Stimulated activated naive CD4-positive, alpha-beta T cell treated with Interleukin-2 at 50 U/mL for 16 hours (primary cell): Measurements from ENCODE around the gene SRPK3.
"Not testable (repeated sequence)": the region's sequence is repeated elsewhere in the genome, so short reads cannot be mapped to it uniquely, and the experiment has no call there.

ENCODE experiments used
- DNase-seq: peaks from one replicate; lab custom pipeline; 2025; lab: John Stamatoyannopoulos, UW

Gene SRPK3

DNA sequence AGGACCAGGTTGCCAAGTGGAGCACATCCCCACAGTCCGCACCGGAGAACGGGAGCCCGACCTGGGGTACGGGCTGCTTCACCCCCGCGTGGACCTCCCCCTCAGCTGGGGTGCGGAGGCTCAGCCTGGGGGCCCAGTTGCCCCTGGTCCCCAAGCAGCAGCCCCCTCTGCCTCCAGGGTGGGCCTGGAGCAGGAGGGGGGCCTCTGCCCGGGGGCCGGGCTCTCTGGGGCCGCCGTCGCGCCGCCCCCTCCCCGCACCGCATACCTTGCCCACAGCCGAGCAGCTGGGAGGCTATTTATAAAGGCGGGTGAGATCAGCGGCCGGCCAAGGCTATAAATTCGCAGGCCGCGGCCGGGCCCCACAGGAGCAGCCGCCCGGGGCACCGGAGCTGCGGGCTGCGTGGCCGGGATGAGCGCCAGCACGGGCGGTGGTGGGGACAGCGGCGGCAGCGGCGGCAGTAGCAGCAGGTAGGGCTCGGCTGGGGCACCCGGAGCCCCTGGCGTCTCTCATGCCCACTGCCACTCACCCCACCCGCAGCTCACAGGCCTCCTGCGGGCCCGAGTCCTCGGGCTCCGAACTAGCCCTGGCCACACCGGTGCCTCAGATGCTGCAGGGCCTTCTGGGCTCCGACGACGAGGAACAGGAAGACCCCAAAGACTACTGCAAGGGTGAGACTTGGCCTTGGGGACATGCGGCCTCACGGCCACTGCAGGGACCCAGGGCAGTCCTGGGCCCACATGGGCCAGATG lies at the start of gene SRPK3:
Gene SRPK3, plus strand, starts transcription at position 364 of the 750 bp plus-strand sequence. Its CDS starts 46 bp downstream, at position 410.
- no peak for DNase-seq

DNA sequence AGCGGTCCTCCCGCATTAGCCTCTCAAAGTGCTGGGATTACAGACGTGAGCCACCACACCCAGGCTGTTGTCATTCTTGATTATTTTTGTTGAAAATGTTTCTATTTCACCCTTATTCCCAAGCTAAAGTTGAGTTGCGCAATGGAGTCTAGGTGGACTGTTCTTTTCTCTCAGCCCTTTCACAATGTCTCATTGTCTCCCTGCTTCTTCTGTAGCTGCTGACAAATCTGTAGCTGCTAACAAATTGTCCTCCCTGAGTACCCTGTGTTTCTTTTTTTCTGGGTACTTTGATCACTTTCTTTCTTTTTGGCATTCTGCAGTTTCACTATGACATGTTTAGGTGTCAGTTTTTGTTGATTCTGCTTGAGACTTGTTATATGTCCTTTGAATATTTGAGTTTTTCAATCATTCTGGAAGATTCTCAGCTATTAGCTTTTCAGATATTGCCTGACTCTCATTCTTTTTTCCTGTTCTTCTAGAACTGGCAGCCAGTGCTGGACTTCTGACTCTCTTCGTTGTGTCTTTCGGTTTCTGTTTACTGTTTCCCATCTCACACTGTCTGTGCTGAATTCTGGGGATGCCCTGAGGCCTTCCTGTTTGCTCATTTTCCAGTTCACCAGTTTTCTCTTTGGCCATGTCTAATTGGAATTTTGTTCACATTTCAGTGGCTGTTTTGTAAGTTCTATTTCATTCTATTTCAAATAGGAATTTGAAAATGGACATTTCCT lies 49.6 kb upstream of the SRPK3 start:
- no peak for DNase-seq

DNA sequence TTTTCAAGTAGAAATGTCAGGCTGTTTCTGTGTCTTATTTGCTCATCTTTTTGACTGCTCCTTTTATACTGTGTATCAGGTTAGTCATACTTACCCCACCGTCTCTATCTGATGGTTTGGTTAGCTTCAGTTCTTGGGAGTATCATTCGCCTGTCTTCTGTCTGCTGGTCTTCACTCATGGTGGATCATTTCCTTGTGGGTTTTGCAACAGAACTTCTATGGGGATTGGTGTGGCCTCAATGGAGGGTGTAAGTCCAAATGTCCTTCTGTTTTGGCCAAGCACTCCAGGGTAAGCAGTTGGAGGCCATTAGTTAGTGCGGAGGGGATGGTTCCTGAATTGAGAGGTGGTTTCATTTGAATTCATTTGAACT lies 49.0 kb upstream of the SRPK3 start:
- no peak for DNase-seq

DNA sequence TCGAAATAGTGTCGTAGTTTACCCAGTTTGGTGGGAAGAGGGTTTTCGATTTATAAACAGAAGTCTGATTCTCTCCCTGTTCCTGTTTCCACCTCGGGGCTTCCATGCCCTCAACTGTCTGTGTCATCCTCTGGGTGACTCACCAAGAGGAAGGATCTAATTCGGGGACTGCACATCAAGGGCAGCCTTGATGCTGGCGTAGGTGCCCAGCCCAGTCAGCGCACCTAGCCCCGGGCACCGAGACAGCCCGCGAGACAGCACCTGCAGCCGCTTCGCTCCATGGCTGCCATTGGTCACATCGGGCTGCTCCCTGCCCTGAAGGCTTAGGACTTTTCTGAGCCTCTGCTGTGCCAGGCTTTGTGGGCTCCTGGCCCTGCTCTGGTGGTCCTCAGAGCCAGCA lies 48.4 kb upstream of the SRPK3 start:
- DNase-seq: no peak

- no peak for DNase-seq
Observed at GRCh38 chrX:153733651-153734240, 47.1 kb upstream of the SRPK3 start.

- no peak for DNase-seq
Observed at GRCh38 chrX:153734871-153735270, 46.0 kb upstream of the SRPK3 start.

- no peak for DNase-seq
Observed at GRCh38 chrX:153735274-153735673, 45.6 kb upstream of the SRPK3 start.

DNA sequence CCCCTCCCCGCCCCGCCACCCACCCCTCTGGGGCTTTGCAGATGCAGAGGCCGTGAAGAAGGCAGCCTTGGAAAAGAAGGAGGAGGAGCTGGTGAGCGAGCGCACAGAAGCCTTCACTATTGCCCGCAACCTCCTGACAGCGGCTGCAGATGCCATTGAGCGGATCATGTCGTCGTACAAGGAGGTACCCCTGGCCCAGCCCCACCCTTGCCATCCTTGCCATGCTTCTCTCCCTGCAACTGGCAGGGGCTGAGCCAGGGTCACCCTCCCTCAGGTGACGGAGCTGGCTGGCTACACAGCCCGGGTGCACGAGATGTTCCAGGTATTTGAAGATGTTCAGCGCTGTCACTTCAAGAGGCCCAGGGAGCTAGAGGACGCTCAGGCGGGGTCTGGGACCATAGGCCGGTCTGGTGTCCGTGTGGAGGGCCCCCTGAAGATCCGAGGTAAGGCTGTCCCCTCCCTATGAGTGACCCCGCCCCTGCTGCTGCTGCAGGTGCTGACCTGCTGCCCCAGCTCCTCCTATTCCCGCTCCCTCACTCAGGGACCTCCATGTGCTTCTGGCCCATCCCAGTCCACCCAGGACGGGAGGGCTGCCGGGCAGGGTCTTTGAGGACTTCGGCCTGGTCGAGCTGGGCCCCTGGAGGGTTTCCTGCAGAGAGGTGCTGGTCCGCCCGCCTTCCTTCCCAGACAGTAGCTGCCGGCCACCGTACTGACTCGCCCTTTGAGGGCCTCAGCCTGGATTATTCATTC lies 44.6 kb upstream of the SRPK3 start:
- DNase-seq: no peak

DNA sequence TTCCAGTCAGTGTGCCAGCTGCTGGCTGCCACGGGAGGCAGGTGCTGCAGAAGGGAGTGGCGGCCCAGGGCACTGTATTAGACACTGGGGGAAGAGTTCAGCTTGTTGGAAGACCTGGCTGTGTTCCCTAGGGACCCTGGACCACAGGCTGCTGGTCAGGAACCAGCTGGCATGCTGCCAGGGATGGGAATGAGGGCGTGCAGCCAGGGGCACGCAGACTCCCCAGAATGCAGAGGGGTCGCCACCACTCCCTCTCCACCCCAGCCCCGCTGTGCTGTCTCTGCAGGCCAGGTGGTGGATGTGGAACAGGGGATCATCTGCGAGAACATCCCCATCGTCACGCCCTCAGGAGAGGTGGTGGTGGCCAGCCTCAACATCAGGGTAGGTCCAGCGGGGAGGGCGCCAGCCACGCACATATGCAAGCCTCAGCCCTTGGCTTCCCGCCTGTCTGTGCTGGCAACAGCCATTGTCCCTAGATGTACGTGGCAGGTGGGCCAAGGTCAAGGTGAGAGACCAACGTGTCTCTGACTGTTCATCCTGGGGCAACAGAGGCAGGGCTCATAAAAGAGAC lies 43.9 kb upstream of the SRPK3 start:
- DNase-seq: no peak

GRCh38 chrX:153738056-153738605 lies 42.7 kb upstream of the SRPK3 start:
- no peak for DNase-seq

- DNase-seq: no peak
Observed at GRCh38 chrX:153739754-153740486, 40.9 kb upstream of the SRPK3 start.

- no peak for DNase-seq
Observed at GRCh38 chrX:153740631-153741222, 40.1 kb upstream of the SRPK3 start.

DNA sequence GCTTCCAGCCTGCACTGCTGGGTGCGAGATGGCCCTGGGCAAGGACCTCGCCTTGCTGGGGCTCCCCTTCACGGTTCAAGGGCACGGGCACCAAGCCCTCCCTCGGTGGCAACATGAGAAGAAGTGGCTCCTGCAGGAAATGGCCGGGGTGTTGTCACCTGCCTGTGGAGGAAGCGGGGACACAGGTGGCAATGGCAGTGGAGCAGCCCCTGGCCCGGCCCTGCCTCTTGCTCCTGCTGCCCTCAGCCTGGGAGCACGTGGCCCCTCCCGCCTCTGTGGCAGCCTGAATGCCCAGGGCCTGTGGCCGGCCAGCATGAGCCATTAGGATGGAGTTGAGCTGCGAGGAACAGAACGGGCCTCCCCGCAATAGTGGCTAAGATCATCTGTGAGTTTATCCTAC lies 39.4 kb upstream of the SRPK3 start:
- no peak for DNase-seq

DNA sequence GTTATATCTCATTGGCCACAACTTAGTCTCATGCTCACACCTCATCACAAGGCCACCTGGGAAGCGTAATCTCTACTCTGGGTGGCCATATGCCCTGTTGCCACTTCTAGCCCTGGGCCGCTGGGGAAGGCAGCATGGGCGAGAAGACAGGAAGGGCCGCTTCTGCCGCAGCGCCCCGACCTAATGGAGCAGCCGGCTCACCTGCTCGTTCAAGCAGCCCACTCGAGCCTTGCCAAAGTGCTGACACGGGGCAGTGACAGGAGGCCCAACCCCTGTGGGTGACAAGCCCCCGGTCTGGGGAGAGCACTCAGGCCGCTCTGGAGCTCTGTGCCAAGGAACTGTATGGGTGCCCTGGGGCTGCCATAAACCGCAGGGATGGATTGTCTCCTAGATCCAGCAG lies 38.7 kb upstream of the SRPK3 start:
- not testable (repeated sequence) for DNase-seq

GRCh38 chrX:153742796-153743467 lies 37.9 kb upstream of the SRPK3 start:
- DNase-seq: not testable (repeated sequence)

- not testable (repeated sequence) for DNase-seq
Observed at GRCh38 chrX:153743468-153744209, 37.2 kb upstream of the SRPK3 start.

GRCh38 chrX:153744210-153745066 lies 36.4 kb upstream of the SRPK3 start:
- DNase-seq: no peak

- not testable (repeated sequence) for DNase-seq
Observed at GRCh38 chrX:153745067-153745433, 35.8 kb upstream of the SRPK3 start.
